Measurements from ENCODE around the gene HPCA.

DNA sequence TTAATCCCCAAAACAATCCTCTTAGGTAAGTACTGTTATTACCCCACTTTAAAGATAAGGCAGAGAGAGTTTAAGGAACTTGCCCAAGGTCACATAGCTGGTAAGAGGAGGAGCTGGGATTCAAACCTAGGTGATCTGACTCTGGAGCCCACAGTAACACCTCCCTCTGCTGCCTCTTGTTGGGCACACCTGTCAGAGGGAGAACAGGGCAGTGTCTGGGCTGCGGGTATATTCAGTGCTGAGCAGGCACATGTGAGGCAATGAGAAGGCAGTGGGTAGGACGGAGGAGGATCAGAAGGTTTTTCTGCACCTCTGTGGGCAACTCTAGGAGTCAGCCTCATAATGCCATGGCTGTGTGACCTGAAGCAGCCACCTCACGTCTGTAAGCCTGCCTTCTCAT lies 1.8 kb downstream of the HPCA start:
- TF ChIP-seq, protein P1, sequence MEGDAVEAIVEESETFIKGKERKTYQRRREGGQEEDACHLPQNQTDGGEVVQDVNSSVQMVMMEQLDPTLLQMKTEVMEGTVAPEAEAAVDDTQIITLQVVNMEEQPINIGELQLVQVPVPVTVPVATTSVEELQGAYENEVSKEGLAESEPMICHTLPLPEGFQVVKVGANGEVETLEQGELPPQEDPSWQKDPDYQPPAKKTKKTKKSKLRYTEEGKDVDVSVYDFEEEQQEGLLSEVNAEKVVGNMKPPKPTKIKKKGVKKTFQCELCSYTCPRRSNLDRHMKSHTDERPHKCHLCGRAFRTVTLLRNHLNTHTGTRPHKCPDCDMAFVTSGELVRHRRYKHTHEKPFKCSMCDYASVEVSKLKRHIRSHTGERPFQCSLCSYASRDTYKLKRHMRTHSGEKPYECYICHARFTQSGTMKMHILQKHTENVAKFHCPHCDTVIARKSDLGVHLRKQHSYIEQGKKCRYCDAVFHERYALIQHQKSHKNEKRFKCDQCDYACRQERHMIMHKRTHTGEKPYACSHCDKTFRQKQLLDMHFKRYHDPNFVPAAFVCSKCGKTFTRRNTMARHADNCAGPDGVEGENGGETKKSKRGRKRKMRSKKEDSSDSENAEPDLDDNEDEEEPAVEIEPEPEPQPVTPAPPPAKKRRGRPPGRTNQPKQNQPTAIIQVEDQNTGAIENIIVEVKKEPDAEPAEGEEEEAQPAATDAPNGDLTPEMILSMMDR (IDR thresholded peaks at IDR 0.05; ENCODE audit: insufficient read depth, low read length, poor library complexity, severe bottlenecking), result no peak
- no peak for TF ChIP-seq EZH2phosphoT487 (conservative IDR thresholded peaks at IDR 0.05; ENCODE audit: low read length)

Data from SU-DHL-6 (cell line).